ENCODE data around the gene SLC25A24. TPM values are rescaled to one million over a fixed set of nuclear protein-coding genes. Genes with fewer than 3 reads are reported as not detected.

The SLC25A24 gene
- total and polyA plus RNA-seq, 2 of the 13 experiments (the other 11 are each of a cell fraction or from before 2014, with no cell fraction given), result 8.0 to 12.4 TPM

DNA sequence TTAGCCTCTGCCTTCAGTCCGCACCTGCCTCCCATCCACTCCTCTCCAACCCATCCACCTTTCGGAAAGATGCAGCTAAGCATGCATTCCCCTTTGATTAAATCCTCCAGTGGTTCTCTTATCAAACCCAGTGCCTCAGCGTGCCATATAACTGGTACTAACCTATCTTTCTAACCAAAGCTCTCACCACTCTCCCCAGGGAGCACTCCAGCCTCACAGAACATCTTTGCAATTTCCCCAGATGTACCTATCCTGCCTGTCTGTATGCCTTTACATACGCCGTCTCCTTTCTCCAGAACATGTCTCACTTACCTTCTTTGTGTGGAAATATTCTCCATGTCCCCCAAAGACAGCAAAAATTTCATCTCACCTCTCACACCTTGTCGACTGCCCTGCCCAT, 80.0 kb downstream of the SLC25A24 start:
- no peak overlapping the region for H3K27ac ChIP-seq (ENCODE audit: extremely low read length, insufficient read depth, low read length)
- H3K9me3 ChIP-seq (ENCODE audit: low read length), result no peaks in the 10 kb centered on the region
- H2AFZ ChIP-seq (ENCODE audit: low read length), result no peak overlapping the region
- ATAC-seq (no peak), FAIRE-seq (no peak), DNase-seq (ENCODE audit: low spot score) (no peak)
- in situ Hi-C loops (cut with HindIII; ENCODE audit: extremely low pct_ligation_motif_present, low pct_unique_long_range_greater_than_20kb) (no loop called here), intact Hi-C loops (cut with micrococcal nuclease; ENCODE audit: unreplicated experiment) (no loop called here)
- BruUV-seq (replicated peaks), result no TSS peak
- H3K27me3 ChIP-seq (ENCODE audit: control insufficient read depth in 1 of 2, insufficient read depth in 2 of 2, low read length in 2 of 2), result peaks cover 0 to 2% of the 10 kb centered on the region in 2 experiments; a peak in 1 of 5 replicates
- no peak overlapping the region for H3K4me3 ChIP-seq (replicated peaks in 1 of 3; ENCODE audit: insufficient read depth in 1 of 3, low read depth in 2 of 3, low read length in 3 of 3)
- H3K9ac ChIP-seq (ENCODE audit: insufficient read depth, low read depth, low read length), result no peak overlapping the region
- H3K36me3 ChIP-seq (replicated peaks in 1 of 2; ENCODE audit: control insufficient read depth in 1 of 2, insufficient read depth in 2 of 2, low read length in 2 of 2), result no peaks in the 10 kb centered on the region
- no peaks in the 10 kb centered on the region for H3K4me1 ChIP-seq (ENCODE audit: insufficient read depth, low read length)
- CTCF ChIA-PET (ENCODE audit: low intra/inter-chr PET ratio, low total read pairs), result no interaction called here
- 59% methylated on average over 6 of the region's 6 CpGs for WGBS (ENCODE audit: low lambda C conversion rate)
- no peaks in the 10 kb centered on the region for H4K20me1 ChIP-seq (ENCODE audit: insufficient read depth, low read length)
- no peaks in the 10 kb centered on the region for H3K79me2 ChIP-seq (ENCODE audit: insufficient read depth, low read length)
- POLR2A ChIA-PET, result no interaction called here
- no peak overlapping the region for H3K4me2 ChIP-seq (ENCODE audit: low read depth, low read length)
- TF ChIP-seq ARNT (IDR thresholded peaks at IDR 0.05) (no peak), HMGXB3 (CRISPR knock-in tag; IDR thresholded peaks at IDR 0.05; ENCODE audit: borderline replicate concordance) (no peak), MATR3 (CRISPR knock-in tag; IDR thresholded peaks at IDR 0.05) (no peak), RBM39 (IDR thresholded peaks at IDR 0.05; ENCODE audit: low read depth, low read length, poor library complexity, severe bottlenecking) (no peak), STAG1 (CRISPR knock-in tag; IDR thresholded peaks at IDR 0.05) (no peak), USF2 (IDR thresholded peaks at IDR 0.05; ENCODE audit: low read depth, low read length) (no peak), USF2 (CRISPR knock-in tag; IDR thresholded peaks at IDR 0.05; ENCODE audit: borderline replicate concordance) (no peak), ZNF530 (CRISPR knock-in tag; IDR thresholded peaks at IDR 0.05; ENCODE audit: low read depth) (no peak), TCF12 (IDR thresholded peaks at IDR 0.05) (no peak), TCF12 (CRISPR knock-in tag; IDR thresholded peaks at IDR 0.05) (no peak), IKZF4 (CRISPR knock-in tag; IDR thresholded peaks at IDR 0.05; ENCODE audit: borderline replicate concordance, low read depth, not compliant biosample characterization) (no peak), ZNF740 (CRISPR knock-in tag; IDR thresholded peaks at IDR 0.05) (no peak), HMG20A (CRISPR knock-in tag; IDR thresholded peaks at IDR 0.05; ENCODE audit: borderline replicate concordance) (no peak), ATF7 (IDR thresholded peaks at IDR 0.05) (no peak), ATF7 (CRISPR knock-in tag; IDR thresholded peaks at IDR 0.05) (no peak), ARID2 (CRISPR knock-in tag; IDR thresholded peaks at IDR 0.05; ENCODE audit: borderline replicate concordance) (no peak)
- TF ChIP-seq, protein P1, sequence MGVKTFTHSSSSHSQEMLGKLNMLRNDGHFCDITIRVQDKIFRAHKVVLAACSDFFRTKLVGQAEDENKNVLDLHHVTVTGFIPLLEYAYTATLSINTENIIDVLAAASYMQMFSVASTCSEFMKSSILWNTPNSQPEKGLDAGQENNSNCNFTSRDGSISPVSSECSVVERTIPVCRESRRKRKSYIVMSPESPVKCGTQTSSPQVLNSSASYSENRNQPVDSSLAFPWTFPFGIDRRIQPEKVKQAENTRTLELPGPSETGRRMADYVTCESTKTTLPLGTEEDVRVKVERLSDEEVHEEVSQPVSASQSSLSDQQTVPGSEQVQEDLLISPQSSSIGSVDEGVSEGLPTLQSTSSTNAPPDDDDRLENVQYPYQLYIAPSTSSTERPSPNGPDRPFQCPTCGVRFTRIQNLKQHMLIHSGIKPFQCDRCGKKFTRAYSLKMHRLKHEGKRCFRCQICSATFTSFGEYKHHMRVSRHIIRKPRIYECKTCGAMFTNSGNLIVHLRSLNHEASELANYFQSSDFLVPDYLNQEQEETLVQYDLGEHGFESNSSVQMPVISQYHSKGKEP (CRISPR knock-in tag; IDR thresholded peaks at IDR 0.05), result no peak

Data from HepG2 (cell line).